H1 (cell line): ENCODE data around the gene PLEKHG3. TPM values are rescaled to one million over a fixed set of nuclear protein-coding genes. Genes with fewer than 3 reads are reported as not detected.

Experiments
- CTCF ChIA-PET: fragments of 300-600 bp; sonication (Branson Sonifier 250); formaldehyde crosslinking; loops from one replicate; lab custom pipeline; 2021; ENCODE audit not compliant: partially characterized antibody; lab: Charles Lee
- POLR2A ChIA-PET: fragments of 300-600 bp; sonication (Branson Sonifier 250); formaldehyde crosslinking; loops from one replicate; lab custom pipeline; 2021; ENCODE audit warnings: inconsistent platforms; ENCODE audit not compliant: partially characterized antibody; lab: Charles Lee
- DNase-seq, 2 experiments: peaks; one replicate each; pipeline versions ENCODE4 v3.0.0 to v3.0.0-alpha.2; 2010 to 2022; ENCODE audit warnings: low spot score in 2 of 2, low read depth in 1 of 2, mixed read lengths in 1 of 2
- FAIRE-seq: peaks from 2 replicates; lab custom pipeline; 2011; peaks lifted over from hg19 to GRCh38; lab: Jason Lieb, UNC
- H2AFZ ChIP-seq: 2 replicates; pipeline ENCODE4 v1.8.1; 2012; ENCODE audit warnings: low read length, inconsistent platforms
- H2AK5ac ChIP-seq: 2 replicates; pipeline ENCODE4 v1.6.1; 2013; ENCODE audit warnings: low read depth, low read length
- H2BK120ac ChIP-seq: replicated peaks from 2 replicates; pipeline ENCODE3; 2013; ENCODE audit warnings: low read depth, low read length, inconsistent platforms
- H2BK12ac ChIP-seq: 2 replicates; pipeline ENCODE4 v1.6.1; 2013; ENCODE audit warnings: low read depth, low read length
- H2BK15ac ChIP-seq: 2 replicates; pipeline ENCODE4 v1.6.1; 2013; ENCODE audit warnings: low read length
- H2BK20ac ChIP-seq: 2 replicates; pipeline ENCODE4 v1.6.1; 2013; ENCODE audit warnings: low read length
- H2BK5ac ChIP-seq: 2 replicates; pipeline ENCODE4 v1.6.1; 2013; ENCODE audit warnings: low read depth, low read length
- H3K14ac ChIP-seq: 2 replicates; pipeline ENCODE4 v1.6.1; 2013; ENCODE audit warnings: inconsistent platforms; ENCODE audit not compliant: insufficient read length
- H3K18ac ChIP-seq: 2 replicates; pipeline ENCODE4 v1.6.1; 2013; ENCODE audit warnings: low read length; ENCODE audit errors: extremely low read depth
- H3K23ac ChIP-seq: 2 replicates; pipeline ENCODE4 v1.6.1; 2013; ENCODE audit warnings: inconsistent platforms; ENCODE audit not compliant: insufficient read length
- H3K23me2 ChIP-seq: 2 replicates; pipeline ENCODE4 v1.6.1; 2013; ENCODE audit warnings: low read depth, low read length
- H3K27ac ChIP-seq: 2 replicates; pipeline ENCODE4 v1.6.1; 2011; ENCODE audit warnings: low read depth, low read length, inconsistent platforms
- H3K27me3 ChIP-seq, 4 experiments: replicated peaks in 1 of 4; 1 replicate in 1 of 4; 2 replicates in 3 of 4; pipeline versions ENCODE4 v1.6.1 to v1.8.1; 2011 to 2013; ENCODE audit warnings: low read length in 3 of 4, mild to moderate bottlenecking in 3 of 4, inconsistent platforms in 2 of 4, mixed read lengths in 2 of 4, moderate library complexity in 1 of 4; ENCODE audit not compliant: control insufficient read depth in 3 of 4, insufficient read depth in 3 of 4; ENCODE audit errors: extremely low read depth in 1 of 4
- H3K36me3 ChIP-seq, 4 experiments: 2 replicates each; pipeline versions ENCODE4 v1.6.1 to v1.8.1; 2011 to 2013; ENCODE audit warnings: mild to moderate bottlenecking in 4 of 4, low read length in 3 of 4, moderate library complexity in 2 of 4, control low read depth in 1 of 4, inconsistent platforms in 1 of 4; ENCODE audit not compliant: insufficient read depth in 4 of 4, control insufficient read depth in 2 of 4
- H3K4ac ChIP-seq: replicated peaks from 2 replicates; pipeline ENCODE3; 2013; ENCODE audit warnings: low read length, low read depth, mixed read lengths, inconsistent platforms; ENCODE audit not compliant: insufficient read length
- H3K4me1 ChIP-seq, 4 experiments: replicated peaks in 1 of 4; 1 replicate in 1 of 4; 2 replicates in 3 of 4; pipeline versions ENCODE4 v1.6.1 to v1.8.1; 2011 to 2013; ENCODE audit warnings: low read length in 3 of 4, inconsistent platforms in 2 of 4, mixed read lengths in 1 of 4; ENCODE audit not compliant: insufficient read depth in 4 of 4, control insufficient read depth in 3 of 4
- H3K4me2 ChIP-seq, 2 experiments: 2 replicates each; pipeline versions ENCODE4 v1.6.1 to v1.8.1; 2011 to 2013; ENCODE audit warnings: low read depth in 2 of 2, low read length in 2 of 2, control low read depth in 1 of 2, inconsistent platforms in 1 of 2, mild to moderate bottlenecking in 1 of 2; ENCODE audit not compliant: insufficient read depth in 1 of 2
- H3K4me3 ChIP-seq, 4 experiments: fragments of 200-600, 300-600 bp in 1 of 4; sonication (generic), shearing (Covaris generic), sonication (Bioruptor Twin) in 1 of 4; 2 replicates each; pipeline versions ENCODE4 v1.5.1 to v1.8.1; 2011 to 2016; ENCODE audit warnings: low read length in 4 of 4, low read depth in 3 of 4, control low read depth in 2 of 4, inconsistent platforms in 2 of 4, mild to moderate bottlenecking in 2 of 4, mixed read lengths in 1 of 4, moderate library complexity in 1 of 4; ENCODE audit not compliant: insufficient read depth in 2 of 4; ENCODE audit errors: extremely low read depth in 1 of 4
- H3K56ac ChIP-seq: replicated peaks from 2 replicates; pipeline ENCODE3; 2013; ENCODE audit warnings: low read depth, mild to moderate bottlenecking, mixed read lengths, low read length, inconsistent platforms; ENCODE audit not compliant: insufficient read length
- H3K79me1 ChIP-seq: 2 replicates; pipeline ENCODE4 v1.6.1; 2013; ENCODE audit warnings: low read depth, low read length, control low read depth
- H3K79me2 ChIP-seq, 2 experiments: 2 replicates each; pipeline versions ENCODE4 v1.6.1 to v1.8.1; 2012 to 2013; ENCODE audit warnings: low read length in 2 of 2, mild to moderate bottlenecking in 2 of 2, inconsistent platforms in 1 of 2; ENCODE audit not compliant: insufficient read depth in 2 of 2, control insufficient read depth in 1 of 2
- H3K9ac ChIP-seq, 4 experiments: replicated peaks in 1 of 4; 1 replicate in 1 of 4; 2 replicates in 3 of 4; pipeline versions ENCODE4 v1.6.1 to v1.8.1; 2011 to 2013; ENCODE audit warnings: low read depth in 3 of 4, low read length in 3 of 4, control low read depth in 2 of 4, mild to moderate bottlenecking in 2 of 4, moderate library complexity in 2 of 4, inconsistent platforms in 1 of 4; ENCODE audit errors: extremely low read depth in 1 of 4
- H3K9me3 ChIP-seq, 2 experiments: 2 replicates each; pipeline versions ENCODE4 v1.6.1 to v1.8.1; 2012 to 2013; ENCODE audit warnings: mild to moderate bottlenecking in 2 of 2, moderate library complexity in 2 of 2, control low read depth in 1 of 2, inconsistent platforms in 1 of 2, low read depth in 1 of 2, low read length in 1 of 2, mixed read lengths in 1 of 2; ENCODE audit not compliant: insufficient read depth in 2 of 2
- H4K20me1 ChIP-seq, 2 experiments: replicated peaks in 1 of 2; 2 replicates each; pipeline versions ENCODE3 to v1.8.1; 2011 to 2013; ENCODE audit warnings: inconsistent platforms in 2 of 2, low read length in 2 of 2, mild to moderate bottlenecking in 1 of 2; ENCODE audit not compliant: insufficient read depth in 2 of 2, control insufficient read depth in 1 of 2
- H4K5ac ChIP-seq: 2 replicates; pipeline ENCODE4 v1.6.1; 2013; ENCODE audit warnings: low read length, low read depth, mixed read lengths, inconsistent platforms; ENCODE audit not compliant: insufficient read length
- H4K8ac ChIP-seq: 2 replicates; pipeline ENCODE4 v1.8.0; 2013; ENCODE audit warnings: mild to moderate bottlenecking, moderate library complexity, low read length, inconsistent platforms; ENCODE audit not compliant: insufficient read depth; ENCODE audit errors: extremely low read depth
- H4K91ac ChIP-seq: replicated peaks from 2 replicates; pipeline ENCODE3; 2013; ENCODE audit warnings: low read length, mixed read lengths, inconsistent platforms; ENCODE audit not compliant: insufficient read length
- CBX8 ChIP-seq: fragments of 300-800, 300-1000 bp; sonication (generic); IDR thresholded peaks from 2 replicates; pipeline ENCODE4 v1.7.1; 2016; ENCODE audit warnings: low read depth, low read length, borderline replicate concordance
- CEBPB ChIP-seq: IDR thresholded peaks from 2 replicates; pipeline ENCODE4 v1.6.1; 2012; ENCODE audit warnings: low read depth, low read length
- CHD1 ChIP-seq: IDR thresholded peaks from 2 replicates; pipeline ENCODE4 v1.6.1; 2012; ENCODE audit warnings: low read depth, low read length, improper control_type of control experiment
- FOSL1 ChIP-seq: IDR thresholded peaks from 2 replicates; pipeline ENCODE4 v1.6.1; 2011; ENCODE audit warnings: mild to moderate bottlenecking, low read depth, low read length, moderate library complexity; ENCODE audit not compliant: insufficient read depth
- HDAC2 ChIP-seq, 2 experiments: fragments of 300-600 bp in 1 of 2; sonication (generic) in 1 of 2; IDR thresholded peaks; 2 replicates each; pipeline ENCODE4 v1.6.1; 2011 to 2012; ENCODE audit warnings: low read depth in 2 of 2, low read length in 2 of 2, mild to moderate bottlenecking in 2 of 2, moderate library complexity in 2 of 2, borderline replicate concordance in 1 of 2, inconsistent platforms in 1 of 2
- HDAC6 ChIP-seq: IDR thresholded peaks from one replicate; pipeline ENCODE4 v1.7.1; 2012; ENCODE audit warnings: low read depth, mild to moderate bottlenecking, inconsistent platforms, low read length, moderate library complexity
- KDM4A ChIP-seq: IDR thresholded peaks from one replicate; pipeline ENCODE4 v1.7.1; 2012; ENCODE audit warnings: low read depth, mild to moderate bottlenecking, moderate library complexity, low read length, inconsistent platforms; ENCODE audit not compliant: severe bottlenecking
- KDM5A ChIP-seq: fragments of 200-600 bp; IDR thresholded peaks from 2 replicates; pipeline ENCODE4 v1.7.1; 2012; ENCODE audit warnings: mild to moderate bottlenecking, low read length, inconsistent platforms, mixed read lengths
- MAFK ChIP-seq: IDR thresholded peaks from 2 replicates; pipeline ENCODE4 v1.6.1; 2012; ENCODE audit warnings: low read depth, mild to moderate bottlenecking, improper control_type of control experiment, low read length
- RFX5 ChIP-seq: IDR thresholded peaks from 2 replicates; pipeline ENCODE4 v1.6.1; 2011; ENCODE audit warnings: low read depth, low read length, improper control_type of control experiment, borderline replicate concordance
- SP1 ChIP-seq: IDR thresholded peaks from 2 replicates; pipeline ENCODE4 v1.6.1; 2011; ENCODE audit warnings: low read depth, low read length
- TAF1 ChIP-seq: IDR thresholded peaks from 2 replicates; pipeline ENCODE4 v1.6.1; 2011; ENCODE audit warnings: mild to moderate bottlenecking, low read depth, low read length
- TEAD4 ChIP-seq: IDR thresholded peaks from 2 replicates; pipeline ENCODE4 v1.6.1; 2012; ENCODE audit warnings: low read depth, low read length, inconsistent platforms, mixed read lengths
- WGBS, 2 experiments: shearing (Covaris generic) in 1 of 2; methylation state at CpG; one replicate each; pipeline versions ENCODE4 v1.1.6 to v1.1.7; 2013 to 2015; ENCODE audit warnings: low lambda C conversion rate in 2 of 2, mixed read lengths in 2 of 2, inconsistent platforms in 1 of 2, low coverage in 1 of 2, missing lambda C conversion rate in 1 of 2; ENCODE audit not compliant: insufficient replicate concordance in 2 of 2, insufficient coverage in 1 of 2, insufficient read length in 1 of 2; ENCODE audit errors: extremely low coverage in 1 of 2, missing lambda C conversion rate in 1 of 2; 5-methylcytosine and 5-hydroxymethylcytosine counted together
- polyA plus RNA-seq, 7 experiments: library from polyadenylated mRNA; depleted of rRNA in 3 of 7; stranded (reverse) in 5 of 7; unstranded in 2 of 7; fragments of >200 nt in 5 of 7; fragments of 200-250 nt in 2 of 7; gene quantifications; 1 replicate in 5 of 7; 2 replicates in 1 of 7; 4 replicates in 1 of 7; pipeline versions ENCODE4 v1.2.1 to v1.2.3, GENCODE V29; 2011 to 2013; ENCODE audit warnings: missing spikeins in 2 of 7, mixed read lengths in 2 of 7
- total RNA-seq: library from RNA; stranded (reverse); fragmentation: NEBNext Ultra II Directional; extraction: Animal tissue kit (Norgen Biotek cat#: 25700); gene quantifications from 2 replicates; pipeline ENCODE4 v1.2.1, GENCODE V29; 2021

Gene PLEKHG3
- total and polyA plus RNA-seq, 2 of the 8 experiments (the other 6 are each of a cell fraction or from before 2014, with no cell fraction given) = 43.4 to 90.6 TPM

DNA sequence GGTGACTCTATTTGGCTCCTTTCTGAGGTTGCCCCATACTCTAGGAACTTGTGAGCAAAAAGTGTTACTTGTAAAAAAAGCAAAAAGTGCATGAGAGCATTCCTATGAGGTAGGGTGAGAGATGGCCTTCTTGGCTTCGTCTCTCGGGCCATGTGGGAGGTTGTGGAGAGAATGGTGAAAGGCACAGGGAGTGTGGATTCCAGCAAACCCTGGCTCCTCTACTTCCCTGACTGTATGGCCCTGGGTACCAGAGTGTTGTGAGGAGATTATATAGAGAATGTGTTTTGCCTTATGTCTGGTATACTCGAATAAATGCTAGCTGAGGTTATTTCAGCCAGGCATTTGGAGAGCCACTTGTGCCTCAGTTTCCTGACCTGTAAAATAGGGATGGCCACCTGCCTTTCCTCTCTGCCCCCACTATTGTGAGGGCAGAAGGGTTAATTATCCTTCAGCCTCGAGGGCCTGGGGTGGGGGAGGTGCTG, 11.0 kb downstream of the PLEKHG3 start:
- CTCF ChIA-PET = interaction anchor here (1.0 to 5.6 kb wide), 9 partner anchors 11 to 44 kb away, joined by 3 to 74 read pairs (median 5); partner anchors contain the start of gene PLEKHG3
- POLR2A ChIA-PET = interaction anchor here (1.2 to 5.4 kb wide), 6 partner anchors 9 to 211 kb away, joined by 3 to 102 read pairs (median 6); partner anchors contain the start of genes PLEKHG3 and ZBTB1
- TF ChIP-seq FOSL1 = no peak
- TF ChIP-seq KDM5A = no peak
- no peak for TF ChIP-seq CHD1
- no peak for TF ChIP-seq SP1
- TF ChIP-seq RFX5 = no peak
- no peak for TF ChIP-seq MAFK
- TF ChIP-seq CEBPB = no peak
- TF ChIP-seq KDM4A = no peak
- TF ChIP-seq HDAC2 (IDR thresholded peaks at IDR 0.05; ENCODE audit: borderline replicate concordance in 1 of 2, low read depth in 2 of 2, low read length in 2 of 2) = peak; percentile 45 to 50; a peak in 2 of 4 replicates
- no peak for TF ChIP-seq HDAC6
- no peak for TF ChIP-seq CBX8
- TF ChIP-seq TAF1 = 0 out of 2 replicates have a peak, but pooled peaks have one; percentile 7
- no peak for TF ChIP-seq TEAD4

More for the DNA sequence above, 11.0 kb downstream of the PLEKHG3 start:
- Histone ChIP-seq H3K23ac (no peak overlapping the region), H3K4me2 (peak overlapping the region; percentile 69 to 88), H2BK12ac (peak overlapping the region; percentile 72), H3K36me3 (peaks cover 0 to 5% (median 0%) of the 10 kb centered on the region in 4 experiments; a peak in 1 of 8 replicates), H2BK5ac (peak overlapping the region; percentile 60; the same call in 1 of the 2 replicates), H3K9ac (no peak overlapping the region), H2AK5ac (peak overlapping the region; percentile 41; the same call in 1 of the 2 replicates), H3K23me2 (peaks cover 12% of the 10 kb centered on the region; the same call in 1 of the 2 replicates), H4K20me1 (peaks cover 10 to 22% of the 10 kb centered on the region in 2 experiments), H3K27me3 (0 out of 7 replicates have a peak, but pooled peaks cover 0 to 3% (median 0%) of the 10 kb centered on the region in 4 experiments), H2BK120ac (no peak overlapping the region), H3K9me3 (peaks cover 3% of the 10 kb centered on the region in 2 experiments), H3K4me1 (peaks cover 42 to 52% (median 45%) of the 10 kb centered on the region in 4 experiments), H3K56ac (no peak overlapping the region), H3K79me1 (peaks cover 21% of the 10 kb centered on the region), H4K8ac (no peak overlapping the region; the same call in 1 of the 2 replicates), H4K91ac (peak overlapping the region; percentile 45), H3K27ac (no peak overlapping the region), H3K4me3 (peak overlapping the region in 1 of 4 experiments; percentile 53; a peak in 2 of 8 replicates), H3K14ac (no peak overlapping the region), H3K4ac (peak overlapping the region; percentile 45), H2AFZ (no peak overlapping the region), H2BK15ac (0 out of 2 replicates have a peak overlapping the region, but pooled peaks have one; percentile 63), H3K79me2 (peaks cover 19 to 90% of the 10 kb centered on the region in 2 experiments), H2BK20ac (0 out of 2 replicates have a peak overlapping the region, but pooled peaks have one; percentile 35), H4K5ac (peak overlapping the region; percentile 18), H3K18ac (peak overlapping the region; percentile 89; the same call in 1 of the 2 replicates)
- WGBS, 2 experiments = 36% methylated on average over 4 of the region's 4 CpGs; no CpG with 5 or more reads in 1 of the 2 experiments
- no peak for DNase-seq
- FAIRE-seq = peak; percentile 28
